CD4-positive, alpha-beta T cell treated with Interleukin-12 subunit alpha and Interleukin-12 subunit beta, for 1 hour (primary cell): Measurements from ENCODE around the gene ENO1.
"Not testable (repeated sequence)": the region's sequence is repeated elsewhere in the genome, so short reads cannot be mapped to it uniquely, and the experiment has no call there.

ENCODE experiments used
- DNase-seq: peaks from one replicate; pipeline ENCODE4 v3.0.0-alpha.2; 2020

The ENO1 gene

DNA sequence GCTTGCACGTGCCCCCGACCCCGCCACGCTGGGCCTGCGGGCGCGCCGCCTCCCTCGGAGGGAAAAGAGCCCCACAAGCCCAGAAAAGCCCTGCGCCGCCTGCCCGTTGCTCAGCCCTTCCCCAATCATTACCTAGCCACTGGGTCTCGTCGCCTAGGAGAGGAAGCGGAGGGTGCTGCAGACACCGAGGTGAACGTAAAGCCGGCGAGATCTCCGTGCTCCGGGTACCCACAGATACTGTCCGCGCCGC, at the start of gene ENO1:
Gene ENO1 (minus strand): TSS at position 239 of the 250 bp plus-strand sequence. CDS start 3,778 bp downstream, outside the sequence.
- no peak for DNase-seq

- DNase-seq = peak; percentile 43
These were observed 48.5 kb upstream of the ENO1 start for GRCh38 chr1:8926707-8927694.

DNA sequence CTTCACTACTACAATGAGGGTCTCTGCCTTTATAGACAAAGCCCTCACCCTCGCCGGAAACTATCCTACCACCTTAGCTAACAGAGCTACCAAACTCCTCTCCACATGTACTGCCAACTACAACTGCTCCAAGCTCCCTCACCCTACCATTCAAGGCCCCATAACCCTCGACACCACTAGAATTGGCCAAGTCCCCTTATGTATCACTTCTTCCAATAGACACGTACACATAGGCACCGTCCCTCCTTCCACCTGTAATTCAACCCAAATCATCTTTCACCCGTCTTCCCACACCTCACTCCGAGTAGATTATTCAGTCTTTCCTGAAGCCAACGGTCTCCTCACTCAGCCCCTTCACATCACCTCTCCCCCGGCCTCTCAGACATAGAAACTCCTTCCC, 47.5 kb upstream of the ENO1 start:
- DNase-seq = no peak

DNA sequence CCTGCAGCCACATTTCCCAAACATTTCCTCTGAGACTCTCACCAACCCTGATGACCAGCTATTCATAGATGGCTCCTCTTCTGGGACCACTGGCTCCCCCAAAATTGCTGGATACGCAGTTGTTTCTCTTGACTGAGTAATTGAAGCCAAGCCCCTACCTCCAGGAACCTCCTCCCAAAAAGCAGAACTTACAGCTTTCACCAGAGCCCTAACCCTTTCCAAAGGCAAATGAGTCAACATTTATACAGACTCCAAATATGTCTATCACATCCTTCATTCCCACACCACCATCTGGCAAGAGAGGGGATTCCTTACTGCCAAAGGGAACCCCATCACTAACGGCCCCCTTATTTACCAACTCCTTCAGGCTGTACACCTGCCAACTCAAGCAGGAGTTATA, 46.9 kb upstream of the ENO1 start:
- DNase-seq = no peak

DNA sequence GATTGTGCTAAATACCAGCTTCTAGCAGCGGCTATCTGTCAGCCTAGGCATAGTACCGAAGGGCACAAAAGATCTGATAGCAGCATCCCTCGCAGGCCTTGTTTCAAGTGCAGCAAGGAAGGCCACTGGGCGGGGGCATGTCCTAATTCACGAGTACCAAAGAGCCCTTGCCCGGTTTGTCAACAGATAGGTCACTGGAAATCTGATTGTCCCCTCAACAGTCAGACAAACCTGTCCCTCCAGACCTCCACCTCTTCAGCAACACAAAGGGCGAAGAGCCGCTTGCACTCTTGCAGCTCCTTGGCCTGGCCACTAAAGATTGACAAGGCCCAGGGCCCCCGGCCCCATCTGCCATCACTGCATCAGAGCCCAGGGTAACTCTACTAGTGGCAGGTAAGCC, 44.5 kb upstream of the ENO1 start:
- no peak for DNase-seq

DNA sequence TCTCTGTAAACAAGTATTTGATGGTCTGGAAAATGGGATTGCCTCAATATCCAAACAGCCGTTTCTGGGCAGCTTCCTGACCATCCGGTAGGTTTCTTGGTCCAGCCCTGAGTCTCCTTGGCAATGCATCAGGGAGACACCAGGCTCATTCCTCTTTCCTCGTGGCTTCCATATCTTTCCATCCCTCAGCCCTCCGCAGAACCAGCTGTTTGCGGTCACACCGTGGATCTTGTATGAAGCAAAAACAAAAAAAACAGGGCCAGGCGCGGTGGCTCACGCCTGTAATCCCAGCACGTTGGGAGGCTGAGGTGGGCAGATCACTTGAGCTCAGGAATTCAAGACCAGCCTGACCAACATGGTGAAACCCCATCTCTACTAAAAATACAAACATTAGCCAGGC, 39.0 kb upstream of the ENO1 start:
- DNase-seq = not testable (repeated sequence)

DNA sequence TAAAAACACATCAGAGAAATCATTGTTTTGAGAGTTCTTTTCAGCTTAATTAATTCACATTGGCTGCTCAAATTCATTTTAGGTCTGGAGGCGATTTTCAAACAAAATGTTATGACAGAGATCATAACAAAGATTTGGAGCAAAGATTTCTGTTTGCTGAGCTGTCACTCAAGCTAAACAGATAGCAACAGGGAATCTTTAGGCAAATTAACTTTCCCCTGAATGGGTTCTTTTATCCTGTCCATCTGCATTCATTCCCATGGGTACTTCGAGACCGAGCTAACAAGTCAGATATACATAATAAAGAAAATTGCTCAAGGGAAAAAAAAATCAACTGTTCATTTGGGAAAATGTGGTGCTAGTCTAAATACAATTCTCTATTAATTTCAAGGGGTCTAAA, 37.0 kb upstream of the ENO1 start:
- no peak for DNase-seq

DNA sequence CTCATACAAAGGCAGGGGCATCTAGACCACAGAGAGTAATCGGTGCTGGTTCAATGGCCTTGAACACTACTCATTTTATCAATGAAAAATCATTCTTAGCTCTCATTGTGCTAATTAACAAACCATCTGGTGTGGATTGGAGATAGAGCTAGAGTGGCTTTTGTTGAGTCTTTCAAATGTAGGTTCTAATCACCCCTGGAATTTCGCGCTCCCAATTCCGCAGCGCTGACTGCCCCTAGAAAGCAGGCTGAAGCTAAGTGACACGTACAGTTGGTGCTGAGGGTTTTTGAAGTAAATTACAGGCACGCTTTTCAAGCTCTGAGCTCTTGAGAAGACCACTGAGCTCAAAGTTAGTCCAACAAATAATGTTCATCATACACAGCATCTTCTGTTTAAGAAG, 36.0 kb upstream of the ENO1 start:
- DNase-seq = no peak

DNA sequence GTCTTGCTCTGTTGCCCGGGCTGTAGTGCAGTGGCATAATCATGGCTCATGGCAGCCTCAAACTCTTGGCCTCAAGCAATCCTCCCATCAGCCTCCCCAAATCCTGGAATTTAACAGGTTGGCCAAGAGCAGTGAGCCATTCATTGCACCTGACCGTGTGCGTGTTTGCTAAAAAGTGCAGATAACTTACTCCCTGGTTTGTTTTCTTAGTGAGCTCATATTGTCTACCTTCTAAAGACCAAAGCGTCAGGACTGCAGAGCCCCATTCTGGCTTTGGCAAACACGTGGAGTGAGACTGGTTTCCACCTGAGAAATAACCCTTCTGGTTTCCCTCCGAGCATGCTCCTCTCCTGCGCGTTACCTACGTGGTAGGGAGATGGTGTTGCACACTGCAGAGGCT, 35.0 kb upstream of the ENO1 start:
- no peak for DNase-seq

DNA sequence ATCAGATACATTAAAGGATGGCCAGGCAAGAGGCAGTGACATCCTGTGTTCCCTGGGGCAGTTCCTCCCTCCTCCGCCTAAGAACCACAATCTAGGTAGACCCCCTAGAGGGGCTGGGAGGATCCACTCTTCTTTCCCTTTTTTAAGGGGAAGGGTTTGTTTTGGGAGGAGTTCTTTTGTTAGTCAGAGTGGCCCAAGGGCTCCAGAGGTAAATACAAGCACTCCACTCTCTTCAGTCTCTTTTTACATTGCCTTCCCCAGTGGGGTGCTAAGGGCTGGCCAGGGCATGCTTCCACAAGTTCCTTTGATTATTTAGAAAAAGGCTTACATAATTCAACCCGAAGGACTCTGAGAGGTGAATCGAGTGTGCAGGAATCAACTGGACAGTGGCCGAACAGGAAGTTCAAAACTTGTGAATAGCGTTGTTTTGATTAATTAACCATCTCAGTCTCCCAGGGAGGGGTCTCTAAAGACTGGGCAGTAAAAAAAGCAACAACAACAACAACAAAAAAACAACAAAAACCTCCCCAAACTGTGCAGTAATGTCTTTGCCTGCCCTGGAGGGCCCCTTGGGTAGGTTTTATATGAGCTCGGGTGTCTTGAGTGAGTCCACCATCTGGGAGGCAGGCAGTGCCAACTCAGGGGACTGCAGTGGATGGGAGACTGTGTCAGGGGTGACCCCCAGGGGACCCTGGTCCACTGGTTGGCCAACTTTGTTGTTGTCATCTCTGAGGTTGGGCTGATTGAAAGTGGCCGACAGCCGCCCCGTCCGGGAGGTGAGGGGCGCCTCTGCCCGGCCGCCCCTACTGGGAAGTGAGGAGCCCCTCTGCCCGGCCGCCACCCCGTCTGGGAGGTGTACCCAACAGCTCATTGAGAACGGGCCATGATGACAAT, 33.2 kb upstream of the ENO1 start:
- no peak for DNase-seq

- DNase-seq = no peak
These were observed 32.4 kb upstream of the ENO1 start for GRCh38 chr1:8910914-8911313.

- no peak for DNase-seq
These were observed 31.8 kb upstream of the ENO1 start for GRCh38 chr1:8910331-8910730.

- DNase-seq = no peak
These were observed 30.1 kb upstream of the ENO1 start for GRCh38 chr1:8908388-8909151.

GRCh38 chr1:8905582-8906191, 27.2 kb upstream of the ENO1 start:
- DNase-seq = no peak

GRCh38 chr1:8903908-8904650, 25.6 kb upstream of the ENO1 start:
- DNase-seq = no peak

- DNase-seq = no peak
These were observed 24.9 kb upstream of the ENO1 start for GRCh38 chr1:8903410-8903809.

GRCh38 chr1:8902765-8903164, 24.3 kb upstream of the ENO1 start:
- DNase-seq = no peak

DNA sequence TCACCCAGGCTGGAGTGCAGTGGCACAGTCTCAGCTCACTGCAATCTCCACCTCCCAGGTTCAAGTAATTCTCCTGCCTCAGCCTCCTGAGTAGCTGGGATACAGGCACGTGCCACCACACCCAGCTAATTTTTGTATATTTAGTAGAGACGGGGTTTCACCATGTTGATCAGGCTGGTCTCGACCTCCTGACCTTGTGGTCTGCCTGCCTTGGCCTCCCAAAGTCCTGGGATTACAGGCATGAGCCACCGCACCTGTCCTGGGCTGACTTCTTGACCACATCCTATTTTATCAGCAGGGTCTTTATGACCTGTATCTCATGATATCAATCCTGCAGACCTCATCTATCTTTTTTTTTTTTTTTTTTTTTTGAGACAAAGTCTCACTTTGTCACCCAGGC, 22.2 kb upstream of the ENO1 start:
- DNase-seq = not testable (repeated sequence)

GRCh38 chr1:8899046-8899445, 20.6 kb upstream of the ENO1 start:
- no peak for DNase-seq

DNA sequence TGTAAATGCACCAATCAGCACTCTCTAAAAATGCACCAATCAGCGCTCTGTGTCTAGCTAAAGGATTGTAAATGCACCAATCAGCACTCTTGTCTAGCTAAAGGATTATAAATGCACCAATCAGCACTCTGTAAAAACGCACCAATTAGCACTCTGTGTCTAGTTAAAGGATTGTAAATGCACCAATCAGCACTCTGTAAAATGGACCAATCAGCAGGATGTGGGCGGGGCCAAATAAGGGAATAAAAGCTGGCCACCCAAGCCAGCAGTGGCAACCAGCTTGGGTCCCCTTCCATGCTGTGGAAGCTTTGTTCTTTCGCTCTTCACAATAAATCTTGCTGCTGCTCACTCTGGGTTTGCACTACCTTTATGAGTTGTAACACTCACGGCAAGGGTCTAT, 19.9 kb upstream of the ENO1 start:
- DNase-seq = not testable (repeated sequence)

GRCh38 chr1:8897505-8897904, 19.0 kb upstream of the ENO1 start:
- not testable (repeated sequence) for DNase-seq

- not testable (repeated sequence) for DNase-seq
These were observed 18.3 kb upstream of the ENO1 start for GRCh38 chr1:8896775-8897174.
